ENCODE data around the gene STYK1. TPM values are rescaled to one million over a fixed set of nuclear protein-coding genes. Genes with fewer than 3 reads are reported as not detected.

STYK1 gene
- total and polyA plus RNA-seq, 8 donors, result 0.30 to 1.9 (median 0.69) TPM

DNA sequence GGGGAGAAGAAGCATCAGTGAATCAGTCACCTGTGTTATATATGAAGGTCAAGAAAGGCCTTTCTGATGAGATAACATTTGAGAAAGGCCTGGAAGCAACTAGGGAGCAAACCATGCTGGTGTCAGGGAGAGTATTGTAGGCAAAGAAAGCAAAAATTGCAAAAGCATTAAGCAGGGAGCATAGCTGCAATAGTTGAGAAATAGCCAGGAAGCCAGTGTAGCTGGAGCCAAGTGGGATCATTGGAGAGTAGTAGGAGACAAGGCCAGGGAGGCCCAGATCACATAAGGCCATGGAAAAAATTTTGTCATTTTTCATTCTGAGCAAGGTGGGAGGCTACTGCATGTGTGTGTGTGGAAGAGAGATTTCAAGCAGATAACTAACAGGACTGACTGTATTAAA is 41.6 kb downstream of the STYK1 start:
- intact Hi-C loops (cut with DNase I), result no loop called here
- TF ChIP-seq, protein P1, sequence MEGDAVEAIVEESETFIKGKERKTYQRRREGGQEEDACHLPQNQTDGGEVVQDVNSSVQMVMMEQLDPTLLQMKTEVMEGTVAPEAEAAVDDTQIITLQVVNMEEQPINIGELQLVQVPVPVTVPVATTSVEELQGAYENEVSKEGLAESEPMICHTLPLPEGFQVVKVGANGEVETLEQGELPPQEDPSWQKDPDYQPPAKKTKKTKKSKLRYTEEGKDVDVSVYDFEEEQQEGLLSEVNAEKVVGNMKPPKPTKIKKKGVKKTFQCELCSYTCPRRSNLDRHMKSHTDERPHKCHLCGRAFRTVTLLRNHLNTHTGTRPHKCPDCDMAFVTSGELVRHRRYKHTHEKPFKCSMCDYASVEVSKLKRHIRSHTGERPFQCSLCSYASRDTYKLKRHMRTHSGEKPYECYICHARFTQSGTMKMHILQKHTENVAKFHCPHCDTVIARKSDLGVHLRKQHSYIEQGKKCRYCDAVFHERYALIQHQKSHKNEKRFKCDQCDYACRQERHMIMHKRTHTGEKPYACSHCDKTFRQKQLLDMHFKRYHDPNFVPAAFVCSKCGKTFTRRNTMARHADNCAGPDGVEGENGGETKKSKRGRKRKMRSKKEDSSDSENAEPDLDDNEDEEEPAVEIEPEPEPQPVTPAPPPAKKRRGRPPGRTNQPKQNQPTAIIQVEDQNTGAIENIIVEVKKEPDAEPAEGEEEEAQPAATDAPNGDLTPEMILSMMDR (IDR thresholded peaks at IDR 0.05), result no peak
- no peak for DNase-seq
- Histone ChIP-seq H3K9me3 (no peaks in the 10 kb centered on the region), H3K27ac (no peak overlapping the region), H3K4me3 (no peak overlapping the region), H3K27me3 (no peaks in the 10 kb centered on the region), H3K4me1 (no peaks in the 10 kb centered on the region), H3K36me3 (no peaks in the 10 kb centered on the region)
- ATAC-seq, result no peak

DNA sequence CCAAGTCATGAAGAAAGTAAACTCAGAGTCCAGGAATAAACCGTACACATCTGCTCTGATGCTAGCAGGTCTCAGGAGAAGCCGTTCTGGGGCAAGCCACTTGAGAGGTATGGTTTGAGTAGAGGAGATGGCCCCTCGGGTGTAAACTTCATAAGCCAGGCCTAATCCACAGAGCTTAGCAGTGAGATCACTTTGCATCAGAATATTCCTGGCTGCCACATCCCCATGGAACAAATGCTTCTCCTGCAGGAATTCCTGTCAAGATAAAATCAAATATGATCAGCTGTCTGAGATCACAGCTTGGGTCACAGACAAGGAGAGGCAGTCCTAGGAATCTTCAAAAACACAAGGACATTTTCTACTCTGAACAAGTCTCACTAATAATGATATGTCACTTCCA is 49.2 kb downstream of the STYK1 start:
- ATAC-seq (no peak), DNase-seq (no peak)
- Histone ChIP-seq H3K36me3 (no peaks in the 10 kb centered on the region), H3K4me1 (no peaks in the 10 kb centered on the region), H3K27ac (no peak overlapping the region), H3K9me3 (no peaks in the 10 kb centered on the region), H3K27me3 (no peaks in the 10 kb centered on the region), H3K4me3 (no peak overlapping the region)
- intact Hi-C loops (cut with DNase I), result no loop called here
- TF ChIP-seq, protein P1 (IDR thresholded peaks at IDR 0.05), result no peak

DNA sequence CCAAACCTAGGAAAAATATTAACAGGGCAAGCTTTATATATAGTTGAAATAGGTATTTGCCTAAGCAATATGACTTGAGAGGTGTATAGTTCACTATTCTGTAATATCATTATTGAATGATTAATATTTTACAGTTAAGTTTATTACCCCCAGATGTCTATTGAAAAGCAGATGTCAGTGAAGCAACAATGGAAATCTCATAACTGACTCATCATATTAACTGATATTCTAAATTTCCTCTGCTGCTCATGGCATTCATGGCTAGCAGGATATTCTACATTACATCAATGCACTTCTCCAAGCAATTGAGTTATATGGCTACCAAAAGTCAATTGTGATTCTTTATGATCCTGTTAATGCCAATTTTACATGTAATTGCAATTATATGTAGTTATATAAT is 50.7 kb downstream of the STYK1 start:
- TF ChIP-seq, protein P1 (IDR thresholded peaks at IDR 0.05), result no peak
- DNase-seq, result no peak
- Histone ChIP-seq H3K27me3 (no peaks in the 10 kb centered on the region), H3K9me3 (no peaks in the 10 kb centered on the region), H3K36me3 (no peaks in the 10 kb centered on the region), H3K4me3 (no peak overlapping the region), H3K4me1 (no peaks in the 10 kb centered on the region), H3K27ac (no peak overlapping the region)
- intact Hi-C loops (cut with DNase I), result no loop called here
- no peak for ATAC-seq

DNA sequence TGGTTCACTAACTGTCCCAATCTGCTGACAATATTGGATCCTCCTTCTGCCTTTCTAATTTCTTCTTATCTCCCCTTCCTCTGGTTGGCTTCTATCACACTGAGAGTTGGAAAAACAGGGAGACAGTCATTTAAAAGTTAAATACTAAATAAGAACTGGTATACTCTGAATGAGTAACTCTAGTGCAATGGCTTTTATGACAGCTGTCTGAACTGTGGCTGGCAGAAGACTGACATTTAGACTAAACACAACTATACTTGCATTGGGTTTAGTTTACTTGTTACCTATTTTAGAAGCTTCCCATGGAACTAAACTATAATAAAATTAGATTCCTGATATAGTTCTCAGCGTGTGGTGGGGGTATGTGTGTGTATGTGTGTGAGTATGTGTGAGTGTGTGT is 52.6 kb downstream of the STYK1 start:
- Histone ChIP-seq H3K9me3 (no peaks in the 10 kb centered on the region), H3K27ac (no peak overlapping the region), H3K27me3 (no peaks in the 10 kb centered on the region), H3K4me1 (no peaks in the 10 kb centered on the region), H3K36me3 (no peaks in the 10 kb centered on the region), H3K4me3 (no peak overlapping the region)
- ATAC-seq (no peak), DNase-seq (no peak)
- intact Hi-C loops (cut with DNase I), result no loop called here
- TF ChIP-seq, protein P1 (IDR thresholded peaks at IDR 0.05), result no peak

DNA sequence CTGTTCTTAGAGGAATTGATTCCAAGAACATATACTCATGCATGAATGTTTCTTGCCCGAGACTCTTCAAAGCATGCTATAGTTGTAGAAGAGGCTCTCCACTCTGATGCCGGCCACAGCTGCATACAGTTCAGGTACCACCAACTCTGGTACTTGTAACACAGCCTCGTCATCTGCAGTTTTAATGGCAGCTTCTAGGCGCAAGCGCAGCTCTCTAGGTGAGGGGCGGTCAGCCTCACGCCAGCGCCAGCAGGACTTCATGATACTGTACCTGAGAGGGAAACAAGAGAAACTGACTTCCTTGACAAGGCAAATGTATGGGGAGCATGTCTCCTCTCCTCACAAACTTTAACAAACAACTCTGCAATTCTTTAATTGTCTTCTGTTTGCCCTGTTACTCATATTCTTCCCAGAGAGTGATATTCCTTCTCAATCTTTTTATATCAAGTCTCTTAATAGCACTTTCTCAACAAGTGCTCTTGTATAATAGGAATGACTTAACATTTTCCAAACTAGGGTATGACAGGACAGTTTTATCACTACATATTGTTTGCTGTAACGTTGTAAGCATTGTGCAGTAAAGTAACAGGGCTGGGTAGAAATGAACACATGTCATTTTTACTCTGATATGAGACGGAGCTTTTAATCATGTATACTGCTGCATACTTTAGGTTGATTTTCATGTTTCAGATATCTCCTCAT is 53.6 kb downstream of the STYK1 start:
- DNase-seq (peak in 1 of 4 donors; percentile 52), ATAC-seq (no peak)
- Histone ChIP-seq H3K27ac (no peak overlapping the region), H3K4me3 (no peak overlapping the region), H3K36me3 (no peaks in the 10 kb centered on the region), H3K4me1 (no peaks in the 10 kb centered on the region), H3K9me3 (no peaks in the 10 kb centered on the region), H3K27me3 (no peaks in the 10 kb centered on the region)
- TF ChIP-seq, protein P1 (IDR thresholded peaks at IDR 0.05), result no peak
- intact Hi-C loops (cut with DNase I), result no loop called here

All from left lung (tissue), 10 donors.